ENCODE data around the gene LETM1.

Gene LETM1

GRCh38 chr4:1806596-1807331 is 49.2 kb downstream of the LETM1 start:
- DNase-seq (ENCODE audit: low spot score): no peak

- no peak for DNase-seq (ENCODE audit: low spot score)
These were observed 49.8 kb downstream of the LETM1 start for GRCh38 chr4:1806223-1806564.

DNA sequence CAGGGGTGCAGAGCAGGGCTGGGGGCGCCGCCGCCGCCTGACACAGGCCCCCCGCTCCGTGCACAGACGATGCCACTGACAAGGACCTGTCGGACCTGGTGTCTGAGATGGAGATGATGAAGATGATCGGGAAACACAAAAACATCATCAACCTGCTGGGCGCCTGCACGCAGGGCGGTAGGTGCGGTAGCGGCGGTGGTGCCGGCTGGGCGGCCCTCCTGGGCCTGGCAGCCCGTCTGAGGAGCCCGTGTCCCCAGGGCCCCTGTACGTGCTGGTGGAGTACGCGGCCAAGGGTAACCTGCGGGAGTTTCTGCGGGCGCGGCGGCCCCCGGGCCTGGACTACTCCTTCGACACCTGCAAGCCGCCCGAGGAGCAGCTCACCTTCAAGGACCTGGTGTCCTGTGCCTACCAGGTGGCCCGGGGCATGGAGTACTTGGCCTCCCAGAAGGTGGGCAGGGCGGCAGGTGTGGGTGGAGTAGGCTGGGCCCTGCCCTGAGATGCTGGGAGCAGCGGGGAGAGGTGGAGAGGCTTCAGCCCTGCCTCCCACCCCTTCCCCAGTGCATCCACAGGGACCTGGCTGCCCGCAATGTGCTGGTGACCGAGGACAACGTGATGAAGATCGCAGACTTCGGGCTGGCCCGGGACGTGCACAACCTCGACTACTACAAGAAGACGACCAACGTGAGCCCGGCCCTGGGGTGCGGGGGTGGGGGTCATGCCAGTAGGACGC is 50.3 kb downstream of the LETM1 start:
- no peak for DNase-seq (ENCODE audit: low spot score)

GRCh38 chr4:1804638-1805492 is 51.1 kb downstream of the LETM1 start:
- no peak for DNase-seq (ENCODE audit: low spot score)

DNA sequence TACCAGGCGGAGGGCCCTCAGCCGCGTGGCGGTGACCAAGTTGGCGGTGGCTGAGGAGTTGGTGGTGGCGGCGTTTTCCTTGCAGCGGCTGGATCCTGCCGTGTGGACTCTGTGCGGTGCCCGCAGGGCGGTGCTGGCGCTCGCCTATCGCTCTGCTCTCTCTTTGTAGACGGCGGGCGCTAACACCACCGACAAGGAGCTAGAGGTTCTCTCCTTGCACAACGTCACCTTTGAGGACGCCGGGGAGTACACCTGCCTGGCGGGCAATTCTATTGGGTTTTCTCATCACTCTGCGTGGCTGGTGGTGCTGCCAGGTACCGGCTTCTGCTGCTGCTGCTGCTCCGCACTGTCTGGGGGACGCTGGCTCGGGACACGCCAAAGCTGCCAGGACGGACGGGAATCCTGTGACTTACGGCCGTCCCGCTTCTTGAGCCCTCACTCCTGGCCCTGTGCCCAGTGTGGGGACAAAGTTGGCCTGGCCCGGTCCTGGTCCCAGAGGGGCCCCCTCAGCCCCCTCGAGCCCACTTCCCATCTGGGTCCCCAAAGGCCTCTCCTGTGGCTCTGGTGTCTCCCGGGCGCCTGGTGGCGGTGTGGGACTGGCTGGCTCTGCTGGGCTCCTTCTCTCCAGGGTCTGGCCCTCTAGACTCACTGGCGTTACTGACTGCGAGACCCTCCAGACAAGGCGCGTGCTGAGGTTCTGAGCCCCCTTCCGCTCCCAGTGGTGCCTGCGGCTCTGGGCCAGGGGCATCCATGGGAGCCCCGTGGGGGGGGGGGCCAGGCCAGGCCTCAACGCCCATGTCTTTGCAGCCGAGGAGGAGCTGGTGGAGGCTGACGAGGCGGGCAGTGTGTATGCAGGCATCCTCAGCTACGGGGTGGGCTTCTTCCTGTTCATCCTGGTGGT is 52.2 kb downstream of the LETM1 start:
- no peak for DNase-seq (ENCODE audit: low spot score)

DNA sequence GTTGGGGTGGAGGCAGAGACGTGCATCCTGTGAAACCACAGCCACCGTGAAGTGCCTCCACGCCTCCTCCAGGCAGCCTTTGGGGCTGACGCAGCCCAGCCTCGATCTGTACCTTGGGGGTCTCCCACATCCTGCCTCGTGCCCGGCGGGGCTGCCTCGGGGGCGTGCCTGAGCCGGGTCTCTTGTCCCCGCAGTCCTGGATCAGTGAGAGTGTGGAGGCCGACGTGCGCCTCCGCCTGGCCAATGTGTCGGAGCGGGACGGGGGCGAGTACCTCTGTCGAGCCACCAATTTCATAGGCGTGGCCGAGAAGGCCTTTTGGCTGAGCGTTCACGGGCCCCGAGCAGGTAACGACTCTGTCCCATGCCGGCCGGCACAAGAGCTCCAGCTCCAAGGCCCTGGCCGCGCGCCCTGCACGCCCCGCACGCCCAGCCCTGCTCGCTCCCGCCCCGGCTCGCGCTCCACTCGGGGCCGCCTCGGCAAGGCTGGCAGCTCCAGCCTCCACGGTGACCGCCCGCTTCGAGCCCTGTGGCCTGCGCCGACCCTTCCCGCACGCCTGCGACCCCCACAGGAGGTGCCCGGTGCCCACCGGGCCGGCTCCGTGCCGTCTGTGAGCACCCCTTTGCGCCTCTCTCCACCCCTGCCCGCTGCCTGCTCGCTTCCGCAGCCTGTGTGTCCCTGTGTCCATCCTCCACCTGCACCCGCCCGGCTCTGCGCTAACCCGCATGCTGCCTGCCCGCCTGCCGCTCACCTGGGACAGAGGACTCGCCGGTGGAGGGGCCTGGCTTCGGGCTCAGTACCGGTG is 53.0 kb downstream of the LETM1 start:
- DNase-seq (ENCODE audit: low spot score): no peak

DNA sequence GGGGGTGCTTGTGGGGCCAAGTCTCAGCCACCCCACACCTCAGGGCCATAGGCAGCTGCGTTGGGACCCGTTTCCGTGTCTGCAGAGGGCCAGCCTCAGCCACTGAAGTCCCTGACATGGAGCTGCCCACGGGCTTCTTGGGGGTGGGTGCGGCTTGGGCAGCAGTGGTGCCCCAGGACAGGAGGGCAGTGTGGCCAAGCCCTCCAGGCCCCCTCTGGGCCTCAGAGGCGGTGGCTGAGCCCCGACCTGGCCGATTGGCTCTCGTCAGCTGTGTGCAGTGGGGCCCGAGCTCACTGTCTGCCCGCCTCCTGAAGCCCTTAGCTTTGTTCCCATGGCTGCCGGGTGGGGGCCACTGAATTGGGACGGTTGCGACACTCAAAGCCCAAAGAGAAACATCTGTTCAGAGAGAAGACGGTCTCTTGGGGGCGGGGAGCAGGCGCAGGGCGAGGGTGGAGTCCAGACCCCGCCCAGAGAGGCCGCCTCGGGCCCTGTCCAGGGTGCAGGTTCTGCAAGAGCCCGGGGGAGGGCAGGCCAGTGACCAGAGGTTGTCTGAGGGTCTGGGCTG is 53.7 kb downstream of the LETM1 start:
- no peak for DNase-seq (ENCODE audit: low spot score)

DNA sequence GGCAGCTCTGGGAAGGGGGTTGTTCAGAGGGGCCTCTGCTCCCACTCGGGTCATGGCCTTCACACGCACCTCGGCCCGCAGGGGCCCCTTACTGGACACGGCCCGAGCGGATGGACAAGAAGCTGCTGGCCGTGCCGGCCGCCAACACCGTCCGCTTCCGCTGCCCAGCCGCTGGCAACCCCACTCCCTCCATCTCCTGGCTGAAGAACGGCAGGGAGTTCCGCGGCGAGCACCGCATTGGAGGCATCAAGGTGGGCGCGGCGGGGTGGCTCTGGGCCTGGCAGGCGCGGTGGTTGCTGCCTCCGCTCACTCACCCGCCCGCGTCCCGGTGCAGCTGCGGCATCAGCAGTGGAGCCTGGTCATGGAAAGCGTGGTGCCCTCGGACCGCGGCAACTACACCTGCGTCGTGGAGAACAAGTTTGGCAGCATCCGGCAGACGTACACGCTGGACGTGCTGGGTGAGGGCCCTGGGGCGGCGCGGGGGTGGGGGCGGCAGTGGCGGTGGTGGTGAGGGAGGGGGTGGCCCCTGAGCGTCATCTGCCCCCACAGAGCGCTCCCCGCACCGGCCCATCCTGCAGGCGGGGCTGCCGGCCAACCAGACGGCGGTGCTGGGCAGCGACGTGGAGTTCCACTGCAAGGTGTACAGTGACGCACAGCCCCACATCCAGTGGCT is 54.5 kb downstream of the LETM1 start:
- no peak for DNase-seq (ENCODE audit: low spot score)

DNA sequence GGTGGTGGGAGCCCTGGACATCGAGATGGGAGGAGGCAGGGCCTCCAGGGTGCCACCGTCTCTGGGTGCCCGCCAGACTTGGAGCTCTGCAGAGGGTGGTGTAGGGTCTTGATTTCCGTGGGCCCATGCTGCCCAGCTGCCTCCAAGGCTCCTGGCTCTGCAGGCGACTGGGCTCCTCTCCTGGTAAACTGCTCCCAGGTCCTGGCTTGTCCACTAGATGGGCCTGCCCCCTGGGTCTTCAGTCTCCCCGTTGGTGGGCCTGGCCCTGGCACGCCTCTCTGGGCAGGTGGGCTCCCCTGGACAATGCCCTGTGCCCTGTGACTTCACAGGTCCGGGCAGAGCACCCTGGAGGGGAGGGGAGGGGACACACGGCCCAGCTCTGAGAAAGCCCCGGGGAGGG is 55.2 kb downstream of the LETM1 start:
- no peak for DNase-seq (ENCODE audit: low spot score)

- DNase-seq (ENCODE audit: low spot score): no peak
These were observed 56.3 kb downstream of the LETM1 start for GRCh38 chr4:1799387-1800375.

- no peak for DNase-seq (ENCODE audit: low spot score)
These were observed 57.2 kb downstream of the LETM1 start for GRCh38 chr4:1798580-1799386.

- no peak for DNase-seq (ENCODE audit: low spot score)
These were observed 57.9 kb downstream of the LETM1 start for GRCh38 chr4:1797861-1798579.

GRCh38 chr4:1797298-1797860 is 58.6 kb downstream of the LETM1 start:
- no peak for DNase-seq (ENCODE audit: low spot score)

DNA sequence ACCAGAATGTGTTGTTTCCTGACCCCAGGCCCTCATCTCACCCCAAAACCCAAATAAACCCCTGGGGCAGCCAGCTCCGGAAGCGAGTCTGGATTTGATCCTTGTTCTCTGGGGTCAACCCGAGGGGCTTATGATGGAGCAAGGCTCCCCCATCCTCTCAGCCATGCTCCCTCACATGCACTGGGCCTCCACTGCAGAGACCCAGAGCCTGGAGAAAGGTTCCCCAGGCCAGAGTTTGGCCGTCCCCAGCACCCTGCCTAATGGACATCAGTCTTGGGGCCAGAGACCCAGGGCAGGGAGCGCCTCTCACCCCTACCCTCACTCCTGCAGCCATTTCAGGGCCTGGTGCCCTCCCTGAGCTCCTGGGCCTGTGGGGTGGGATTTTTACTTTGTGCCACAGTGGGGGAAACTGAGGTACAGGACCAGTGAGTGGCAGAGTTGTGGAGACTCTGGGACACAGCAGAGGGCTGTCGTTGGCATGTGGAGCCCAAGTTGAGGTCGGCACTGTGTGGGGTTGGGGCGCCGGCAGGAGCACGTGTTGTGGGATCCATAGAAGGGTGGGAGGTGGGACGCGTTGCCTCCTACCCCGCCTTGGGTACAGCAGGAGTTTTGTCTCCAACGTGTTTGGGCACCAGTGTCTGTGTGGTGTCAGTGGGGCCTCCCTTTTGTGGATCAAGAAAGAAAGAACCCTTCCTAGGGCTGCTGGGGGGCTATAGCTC is 59.3 kb downstream of the LETM1 start:
- DNase-seq (ENCODE audit: low spot score): no peak

DNA sequence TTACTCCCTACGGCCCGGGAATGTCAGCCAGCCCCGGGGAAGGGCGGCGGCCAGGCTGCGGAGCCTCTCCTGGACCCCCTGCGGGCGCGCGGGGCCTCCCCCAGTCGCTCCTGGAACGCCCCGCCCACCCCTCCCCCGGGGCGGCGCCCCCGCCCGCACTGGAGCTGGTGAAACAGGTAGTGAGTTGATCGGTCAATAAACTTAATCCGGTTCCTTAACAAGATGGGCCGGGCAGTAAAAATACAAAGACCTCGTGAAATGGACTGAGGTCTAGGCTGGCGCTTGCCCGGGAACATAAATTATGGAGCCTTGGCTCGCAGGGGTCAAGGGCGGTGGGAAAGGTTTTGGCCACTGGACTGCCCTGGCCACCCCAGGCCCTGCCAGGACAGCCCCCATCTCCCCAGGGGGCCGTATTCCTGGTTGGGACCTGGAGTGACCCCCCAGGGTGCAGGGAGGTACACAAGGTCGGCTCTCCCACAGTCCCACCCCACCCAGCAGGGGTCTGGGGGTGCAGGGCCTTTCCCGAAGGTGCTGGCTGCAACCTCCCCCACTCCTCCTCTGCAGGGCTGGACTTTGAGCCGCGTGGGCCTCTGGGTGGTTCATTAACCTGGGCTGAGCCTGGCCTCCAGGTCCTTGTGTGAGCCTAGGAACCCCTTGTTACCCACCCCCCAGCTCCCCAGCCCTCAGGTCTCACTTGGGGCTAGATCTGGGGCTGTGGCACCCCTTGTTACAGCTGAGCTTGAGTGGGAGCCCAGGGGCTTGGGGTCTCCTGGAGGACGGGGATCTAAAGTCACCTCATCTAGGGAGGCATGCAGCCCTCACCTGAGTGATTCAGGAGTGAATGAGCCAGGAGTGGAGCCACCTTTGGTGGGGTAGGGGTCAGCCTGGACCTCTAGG is 60.4 kb downstream of the LETM1 start:
- no peak for DNase-seq (ENCODE audit: low spot score)

Measured in COLO829 (cell line).